GM19239 (cell line): ENCODE results near the gene ADA.
"Not testable (repeated sequence)": the region's sequence is repeated elsewhere in the genome, so short reads cannot be mapped to it uniquely, and the experiment has no call there.

Experiments
- DNase-seq: peaks from one replicate; pipeline ENCODE4 v3.0.0; 2011; ENCODE audit warnings: low spot score; ENCODE audit not compliant: insufficient read length
- FAIRE-seq: peaks from 2 replicates; lab custom pipeline; 2011; peaks lifted over from hg19 to GRCh38; lab: Jason Lieb, UNC

The ADA gene

GRCh38 chr20:44651684-44652423 lies at the start of gene ADA:
Gene ADA (minus strand): TSS chr20:44651699. CDS start chr20:44651607, 92 bp downstream.
- DNase-seq (no peak), FAIRE-seq (peak; percentile 44)

GRCh38 chr20:44700306-44700705 lies 48.8 kb upstream of the ADA start:
- FAIRE-seq (no peak), DNase-seq (no peak)

- DNase-seq (no peak), FAIRE-seq (no peak)
Observed at GRCh38 chr20:44698351-44698750, 46.9 kb upstream of the ADA start.

DNA sequence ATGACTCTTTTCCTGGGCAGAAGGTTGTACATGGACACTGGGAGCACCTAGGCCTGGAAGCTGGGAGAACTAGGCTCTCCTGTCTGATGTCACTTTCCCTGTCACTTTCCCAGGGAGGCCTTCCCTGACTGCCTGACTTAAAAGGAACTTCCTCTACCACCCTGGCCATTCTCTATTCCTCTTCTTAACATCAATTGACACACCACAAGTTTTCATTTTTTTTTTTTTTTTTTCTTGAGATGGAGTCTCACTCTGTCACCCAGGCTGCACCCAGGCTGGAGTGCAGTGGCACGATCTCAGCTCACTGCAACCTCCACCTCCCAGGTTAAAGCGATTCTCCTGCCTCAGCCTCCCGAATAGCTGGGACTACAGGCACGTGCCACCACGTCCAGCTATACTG lies 45.5 kb upstream of the ADA start:
- DNase-seq, FAIRE-seq: not testable (repeated sequence)

- FAIRE-seq (no peak), DNase-seq (no peak)
Observed at GRCh38 chr20:44696315-44696714, 44.8 kb upstream of the ADA start.

GRCh38 chr20:44695674-44696300 lies 44.3 kb upstream of the ADA start:
- DNase-seq: no peak

GRCh38 chr20:44695295-44695673 lies 43.8 kb upstream of the ADA start:
- DNase-seq (no peak), FAIRE-seq (no peak)

More at GRCh38 chr20:44695674-44696300, 44.3 kb upstream of the ADA start:
- no peak for FAIRE-seq

DNA sequence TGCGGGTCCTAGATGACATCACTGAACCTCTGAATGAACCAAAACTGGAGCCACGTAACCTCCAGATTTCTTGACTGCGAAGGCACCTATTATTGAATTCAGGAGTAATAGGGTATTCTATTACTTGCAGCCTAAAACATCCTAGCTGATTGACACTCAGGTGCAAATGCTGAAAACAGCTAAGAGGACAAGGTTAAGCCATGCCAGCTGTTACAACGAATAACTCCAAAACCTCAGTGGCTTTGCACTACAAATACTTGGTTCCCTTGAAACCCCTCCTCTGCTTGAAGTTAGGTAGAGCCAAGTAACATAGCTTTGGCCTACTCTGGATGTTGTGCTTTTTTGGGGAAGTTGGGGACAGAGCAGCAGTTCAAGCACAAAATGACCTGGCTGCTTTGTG lies 42.7 kb upstream of the ADA start:
- DNase-seq (no peak), FAIRE-seq (no peak)

GRCh38 chr20:44693627-44694026 lies 42.1 kb upstream of the ADA start:
- FAIRE-seq (no peak), DNase-seq (no peak)

GRCh38 chr20:44692932-44693480 lies 41.5 kb upstream of the ADA start:
- no peak for DNase-seq
- FAIRE-seq: no peak

DNA sequence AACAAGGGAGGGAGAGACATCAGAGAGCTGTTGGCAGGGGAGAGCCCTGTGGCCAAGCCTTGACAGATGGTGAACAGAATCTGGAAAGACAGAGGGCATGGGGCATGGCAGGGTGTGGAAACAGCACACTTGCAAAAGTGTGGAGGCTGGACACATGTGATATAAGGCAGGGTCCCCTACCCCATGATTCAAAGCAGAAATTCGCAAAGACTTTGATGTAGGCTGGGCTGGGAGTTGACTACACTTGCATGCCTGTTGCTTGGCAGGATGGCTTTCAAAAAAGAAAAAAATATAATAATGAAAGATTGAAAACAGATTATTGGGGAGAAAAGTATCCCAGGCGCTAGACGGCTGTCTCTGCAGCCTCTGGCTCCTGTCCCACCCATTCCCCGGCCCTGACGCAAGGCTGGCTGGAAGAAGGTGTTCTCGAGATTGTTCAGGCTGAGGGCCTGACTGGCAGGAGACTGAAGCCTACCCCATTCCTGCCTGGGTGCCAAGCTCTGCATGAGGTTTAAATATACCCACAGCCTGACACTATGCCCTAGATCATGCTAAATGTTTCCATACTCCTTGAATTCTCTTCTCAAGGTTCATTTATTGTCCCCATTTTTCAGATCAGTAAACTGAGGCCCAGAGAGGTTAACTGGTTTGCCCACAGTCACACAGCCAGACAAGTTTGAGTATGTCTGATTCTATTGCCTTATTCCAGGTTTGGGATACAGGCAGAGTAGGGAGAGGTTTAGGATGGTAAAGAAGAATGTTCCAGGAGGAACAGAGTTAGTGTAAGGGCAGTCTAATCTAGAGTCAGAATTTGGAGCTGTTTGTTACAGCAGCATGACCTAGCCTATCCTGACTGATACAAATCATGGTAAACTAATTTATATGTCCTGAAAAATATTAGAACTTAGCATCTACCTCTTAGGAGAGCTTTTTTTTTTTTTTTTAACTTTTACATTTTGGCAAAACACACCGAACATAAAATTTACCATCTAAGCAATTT lies 40.2 kb upstream of the ADA start:
- DNase-seq: no peak
- no peak for FAIRE-seq

DNA sequence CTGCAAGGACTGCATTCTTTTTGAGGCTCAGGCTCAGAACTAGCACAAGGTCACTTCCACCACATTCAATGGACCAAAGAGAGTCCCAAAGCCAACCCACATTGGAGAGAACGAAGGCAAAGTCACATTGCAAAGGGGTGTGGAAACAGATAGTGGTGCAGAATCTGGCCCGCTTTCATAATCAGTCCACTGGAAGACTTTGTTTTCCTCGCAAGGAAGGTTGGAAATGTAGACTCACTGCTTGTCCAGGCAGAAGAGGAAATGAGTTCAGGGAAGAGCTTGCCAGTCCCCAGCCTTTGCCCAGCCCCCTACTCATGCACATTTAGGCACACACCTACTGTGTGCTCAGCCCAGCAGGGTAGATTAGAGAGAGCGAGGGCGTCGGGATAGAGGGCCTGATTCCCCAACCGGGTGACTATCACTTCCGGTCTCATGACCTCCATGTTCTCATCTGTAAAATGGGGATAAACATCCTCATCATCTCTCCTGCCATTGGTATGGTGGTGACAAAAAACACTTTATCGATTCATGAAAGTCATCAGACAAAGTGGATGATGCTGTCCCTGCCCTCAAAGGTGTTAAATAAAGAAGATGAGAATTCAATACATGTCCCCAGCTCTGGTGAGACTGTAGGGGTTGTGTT lies 39.4 kb upstream of the ADA start:
- DNase-seq (no peak), FAIRE-seq (no peak)

GRCh38 chr20:44689809-44690208 lies 38.3 kb upstream of the ADA start:
- FAIRE-seq: no peak

GRCh38 chr20:44688053-44688625 lies 36.6 kb upstream of the ADA start:
- FAIRE-seq: no peak

More at GRCh38 chr20:44689809-44690208, 38.3 kb upstream of the ADA start:
- no peak for DNase-seq

DNA sequence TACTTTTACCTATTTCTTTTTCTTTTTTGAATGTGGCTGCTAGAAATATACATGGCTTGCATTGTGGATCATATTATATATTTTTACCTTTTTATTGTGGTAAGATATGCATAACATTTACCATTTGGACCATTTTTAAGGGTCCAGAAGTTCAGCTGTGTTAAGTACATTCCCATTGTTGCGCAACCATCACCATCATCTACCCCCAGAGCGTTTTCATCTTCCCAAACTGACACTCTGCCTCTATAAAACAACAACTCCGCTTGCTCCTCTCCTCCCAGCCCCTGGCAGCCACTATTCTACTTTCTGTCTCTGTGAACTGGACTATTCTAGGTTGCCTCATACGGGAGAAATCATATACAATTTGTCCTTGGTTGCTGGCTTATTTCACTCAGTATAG lies 35.4 kb upstream of the ADA start:
- FAIRE-seq (no peak), DNase-seq (no peak)

More at GRCh38 chr20:44688053-44688625, 36.6 kb upstream of the ADA start:
- no peak for DNase-seq

GRCh38 chr20:44684047-44684967 lies 32.8 kb upstream of the ADA start:
- no peak for FAIRE-seq
- no peak for DNase-seq

GRCh38 chr20:44683263-44684046 lies 32.0 kb upstream of the ADA start:
- peak; percentile 18 for FAIRE-seq
- peak; percentile 74 for DNase-seq
